HFF-Myc (cell line): ENCODE data around the gene MAPKAP1.

Experiments used
- DNase-seq: peaks from one replicate; pipeline ENCODE4 v3.0.0-alpha.2; 2011; ENCODE audit warnings: low read depth; ENCODE audit errors: extremely low read depth
- H3K4me3 ChIP-seq: replicated peaks from 2 replicates; pipeline ENCODE4 v1.5.1; 2011; ENCODE audit warnings: low read depth, mild to moderate bottlenecking, control low read depth, low read length
- CTCF ChIP-seq: IDR thresholded peaks from 2 replicates; pipeline ENCODE4 v1.5.1; 2012; ENCODE audit warnings: mild to moderate bottlenecking, low read depth, low read length, control low read depth; ENCODE audit errors: missing control alignments

The MAPKAP1 gene

GRCh38 chr9:125631391-125632085 lies 75.5 kb downstream of the MAPKAP1 start:
- H3K4me3 ChIP-seq, result no peak overlapping the region
- DNase-seq, result no peak
- peak; percentile 59 for TF ChIP-seq CTCF

GRCh38 chr9:125630436-125630835 lies 76.6 kb downstream of the MAPKAP1 start:
- H3K4me3 ChIP-seq, result no peak overlapping the region
- no peak for TF ChIP-seq CTCF
- DNase-seq, result no peak

- H3K4me3 ChIP-seq, result no peak overlapping the region
- no peak for DNase-seq
- TF ChIP-seq CTCF, result no peak
These were observed 77.6 kb downstream of the MAPKAP1 start for GRCh38 chr9:125629446-125629845.

GRCh38 chr9:125626187-125626586 lies 80.8 kb downstream of the MAPKAP1 start:
- no peak for DNase-seq
- TF ChIP-seq CTCF, result no peak
- no peak overlapping the region for H3K4me3 ChIP-seq

GRCh38 chr9:125621170-125621569 lies 85.8 kb downstream of the MAPKAP1 start:
- DNase-seq, result no peak
- no peak for TF ChIP-seq CTCF
- H3K4me3 ChIP-seq, result no peak overlapping the region

GRCh38 chr9:125620216-125620615 lies 86.8 kb downstream of the MAPKAP1 start:
- no peak for DNase-seq
- no peak overlapping the region for H3K4me3 ChIP-seq
- no peak for TF ChIP-seq CTCF

- no peak for DNase-seq
- no peak for TF ChIP-seq CTCF
- H3K4me3 ChIP-seq, result no peak overlapping the region
These were observed 89.9 kb downstream of the MAPKAP1 start for GRCh38 chr9:125617087-125617486.
